Thyroid gland (tissue), 4 donors: ENCODE measurements around the gene IFNA8. TPM values are rescaled to one million over a fixed set of nuclear protein-coding genes. Genes with fewer than 3 reads are reported as not detected.
A peak's percentile ranks its signal among the peaks of the same experiment; 100 is the strongest.

Experiments used
- DNase-seq, 2 donors: peaks; one replicate each; pipeline ENCODE4 v3.0.0-alpha.2; 2019
- H3K27ac ChIP-seq, 3 donors: fragments of 200-600 bp; sonication (generic); 1 replicate in 2 of 3; 2 replicates in 1 of 3; pipeline ENCODE4 v1.5.1; 2016 to 2019; ENCODE audit warnings: mild to moderate bottlenecking in 1 of 3, moderate library complexity in 1 of 3
- H3K27me3 ChIP-seq: fragments of 200-600 bp; sonication (generic); one replicate; pipeline ENCODE4 v1.5.1; 2019
- H3K36me3 ChIP-seq, 2 donors: fragments of 200-600 bp; sonication (generic); one replicate each; pipeline ENCODE4 v1.5.1; 2016 to 2019
- H3K4me1 ChIP-seq, 2 donors: fragments of 200-600 bp; sonication (generic); one replicate each; pipeline ENCODE4 v1.5.1; 2017 to 2019
- H3K4me3 ChIP-seq, 3 donors: fragments of 200-600 bp; sonication (generic); replicated peaks in 1 of 3; 1 replicate in 2 of 3; 2 replicates in 1 of 3; pipeline ENCODE4 v1.5.1; 2016; ENCODE audit warnings: mild to moderate bottlenecking in 1 of 3
- H3K9me3 ChIP-seq: fragments of 200-600 bp; sonication (generic); one replicate; pipeline ENCODE4 v1.5.1; 2017
- CTCF ChIP-seq, 6 experiments: fragments of 200-600 bp in 3 of 6; fragments of 450-650 bp in 3 of 6; sonication (generic) in 3 of 6; IDR thresholded peaks; one replicate each; pipeline ENCODE4 v1.5.1; 2016 to 2019; ENCODE audit warnings: antibody characterized with exemption in 6 of 6, mild to moderate bottlenecking in 2 of 6, inconsistent platforms in 1 of 6, moderate library complexity in 1 of 6
- POLR2A ChIP-seq, 2 donors: fragments of 450-650 bp; IDR thresholded peaks; one replicate each; pipeline ENCODE4 v1.6.1; 2017; ENCODE audit warnings: antibody characterized with exemption in 2 of 2, mild to moderate bottlenecking in 2 of 2, moderate library complexity in 1 of 2
- intact Hi-C: fragments of 100-400 bp; cut with DNase I; formaldehyde crosslinking; loops from one replicate; pipeline ENCODE4 v1.15.1; 2023
- total RNA-seq, 4 donors: library from RNA; depleted of rRNA; stranded (reverse); fragments of >200 nt; gene quantifications; one replicate each; pipeline ENCODE4 v1.2.3, GENCODE V29; 2016

IFNA8 gene
- total RNA-seq, 4 donors from 2014 or later = not detected

GRCh38 chr9:21455320-21455719 lies 46.4 kb downstream of the IFNA8 start:
- Histone ChIP-seq H3K27me3 (no peaks in the 10 kb centered on the region), H3K27ac (no peak overlapping the region), H3K36me3 (no peaks in the 10 kb centered on the region), H3K4me1 (no peaks in the 10 kb centered on the region), H3K9me3 (no peaks in the 10 kb centered on the region), H3K4me3 (no peak overlapping the region)
- TF ChIP-seq CTCF (IDR thresholded peaks at IDR 0.05) = peak in 3 of 6 experiments; percentile 36 to 54 (median 54)
- no peak for TF ChIP-seq POLR2A (IDR thresholded peaks at IDR 0.05)
- intact Hi-C loops = no loop called here
- no peak for DNase-seq

Other genes with a start within 250 kb of the IFNA8 start
- not detected for gene IFNA21, start 242.5 kb upstream of the IFNA8 start, total RNA-seq
- not detected for gene IFNA4, start 221.5 kb upstream of the IFNA8 start, total RNA-seq
- not detected for gene IFNA7, start 206.9 kb upstream of the IFNA8 start, total RNA-seq
- not detected for gene IFNA10, start 202.0 kb upstream of the IFNA8 start, total RNA-seq
- gene IFNA16, start 191.8 kb upstream of the IFNA8 start, total RNA-seq = not detected
- gene IFNA17, start 180.9 kb upstream of the IFNA8 start, total RNA-seq = not detected
- not detected for gene IFNA14, start 169.1 kb upstream of the IFNA8 start, total RNA-seq
- not detected for gene IFNA5, start 103.8 kb upstream of the IFNA8 start, total RNA-seq
- gene KLHL9, start 73.7 kb upstream of the IFNA8 start, total RNA-seq = 10 to 100 TPM; 28.4 to 31.0 (median 30.9) TPM
- gene IFNA6, start 58.2 kb upstream of the IFNA8 start, total RNA-seq = not detected
- not detected for gene IFNA13, start 41.1 kb upstream of the IFNA8 start, total RNA-seq
- not detected for gene IFNA2, start 23.7 kb upstream of the IFNA8 start, total RNA-seq
- gene IFNA1, start 31.3 kb downstream of the IFNA8 start, total RNA-seq = not detected
- 1 to 10 TPM in 3 of 4 donors, under 1 TPM in 1; 0.67 to 2.1 (median 1.3) TPM for gene IFNE, start 73.2 kb downstream of the IFNA8 start, total RNA-seq